ENCODE data around the gene PRPF31.
A peak's percentile ranks its signal among the peaks of the same experiment; 100 is the strongest.

The PRPF31 gene

GRCh38 chr19:54108496-54108895 lies 7.1 kb upstream of the PRPF31 start:
- no peak for DNase-seq

- DNase-seq: no peak
Observed at GRCh38 chr19:54109651-54110050, 5.9 kb upstream of the PRPF31 start.

GRCh38 chr19:54114340-54115108 lies 1.0 kb upstream of the PRPF31 start:
- no peak for DNase-seq

- no peak for DNase-seq
Observed at GRCh38 chr19:54121259-54121658, 5.7 kb downstream of the PRPF31 start.

- DNase-seq: no peak
Observed at GRCh38 chr19:54123682-54124081, 8.1 kb downstream of the PRPF31 start.

GRCh38 chr19:54124393-54124792 lies 8.8 kb downstream of the PRPF31 start:
- no peak for DNase-seq

- no peak for DNase-seq
Observed at GRCh38 chr19:54125713-54126112, 10.2 kb downstream of the PRPF31 start.

- no peak for DNase-seq
Observed at GRCh38 chr19:54127688-54128440, 12.3 kb downstream of the PRPF31 start.

GRCh38 chr19:54128441-54128725 lies 12.8 kb downstream of the PRPF31 start:
- DNase-seq: no peak

- DNase-seq: no peak
Observed at GRCh38 chr19:54128796-54129616, 13.5 kb downstream of the PRPF31 start.

- no peak for DNase-seq
Observed at GRCh38 chr19:54129617-54129996, 14.1 kb downstream of the PRPF31 start.

GRCh38 chr19:54133312-54133956 lies 17.9 kb downstream of the PRPF31 start:
- peak; percentile 61 for DNase-seq

- no peak for DNase-seq
Observed at GRCh38 chr19:54133957-54134590, 18.5 kb downstream of the PRPF31 start.

GRCh38 chr19:54136086-54136863 lies 20.7 kb downstream of the PRPF31 start:
- no peak for DNase-seq

- DNase-seq: peak; percentile 100
Observed at GRCh38 chr19:54136864-54137698, 21.5 kb downstream of the PRPF31 start.

- peak; percentile 60 for DNase-seq
Observed at GRCh38 chr19:54137699-54138488, 22.3 kb downstream of the PRPF31 start, which contains the start of gene CNOT3. TSS of gene CNOT3 (plus strand) at chr19:54137762. CDS start at chr19:54142979, 5,217 bp downstream.

GRCh38 chr19:54138489-54139256 lies 23.1 kb downstream of the PRPF31 start:
- peak; percentile 40 for DNase-seq

GRCh38 chr19:54141356-54141755 lies 25.8 kb downstream of the PRPF31 start:
- no peak for DNase-seq

- no peak for DNase-seq
Observed at GRCh38 chr19:54142166-54142780, 26.7 kb downstream of the PRPF31 start.
